GM10248 (cell line): ENCODE results near the gene PRRX2.
"Not testable (repeated sequence)": the region's sequence is repeated elsewhere in the genome, so short reads cannot be mapped to it uniquely, and the experiment has no call there.

Experiments used
- CTCF ChIA-PET: fragments of 300-600 bp; sonication (Branson Sonifier 250); formaldehyde crosslinking; extraction: SDS; loops from one replicate; lab custom pipeline; 2021; ENCODE audit warnings: antibody characterized with exemption; lab: Yijun Ruan, JAX
- POLR2A ChIA-PET: fragments of 350-650 bp; sonication (Branson Sonifier 250); formaldehyde crosslinking; extraction: SDS; loops from one replicate; lab custom pipeline; 2020; ENCODE audit warnings: antibody characterized with exemption; lab: Yijun Ruan, JAX
- DNase-seq: peaks from one replicate; pipeline ENCODE4 v3.0.0; 2012; ENCODE audit errors: extremely low spot score
- CTCF ChIP-seq: IDR thresholded peaks from 2 replicates; pipeline ENCODE4 v1.5.1; 2012; ENCODE audit warnings: mild to moderate bottlenecking, low read depth; ENCODE audit errors: extremely low read depth, missing control alignments, control extremely low read depth

The PRRX2 gene

GRCh38 chr9:129630967-129631673 is 34.3 kb upstream of the PRRX2 start:
- no peak for TF ChIP-seq CTCF
- POLR2A ChIA-PET: no interaction called here
- no peak for DNase-seq
- CTCF ChIA-PET: interaction anchor here (0.8 to 4.3 kb wide), 5 partner anchors 11 to 487 kb away, joined by 3 to 29 read pairs (median 3); partner anchors contain the start of genes ASB6 and C9orf50

DNA sequence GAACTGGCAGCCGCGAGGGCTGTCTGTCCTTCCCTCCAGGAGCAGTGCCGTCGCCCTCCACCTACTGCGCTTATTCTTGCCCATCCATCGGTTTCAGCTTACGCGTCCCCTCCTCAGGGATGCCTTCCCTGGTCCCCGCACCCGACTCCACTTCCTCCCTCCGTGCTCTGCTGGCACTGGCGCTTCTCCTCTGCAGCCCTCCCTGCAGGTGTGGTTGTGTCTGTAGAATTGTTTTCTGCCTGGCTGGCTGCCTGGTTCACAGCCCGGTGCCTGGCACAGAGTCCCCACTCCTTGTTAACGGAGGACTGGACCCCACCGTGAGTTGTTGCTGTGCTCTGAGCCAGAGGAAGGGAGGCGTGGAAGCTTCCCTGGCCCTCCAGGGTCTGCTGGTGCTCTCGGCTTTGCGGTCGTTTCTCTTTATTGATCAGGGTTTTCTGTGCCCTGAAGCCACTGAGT is 33.7 kb upstream of the PRRX2 start:
- ChIA-PET POLR2A (no interaction called here), CTCF (interaction anchor here (4.3 kb wide), 1 partner anchor 10 kb away, joined by 29 read pairs; the partner anchor contains the start of gene ASB6)
- no peak for TF ChIP-seq CTCF
- DNase-seq: no peak

DNA sequence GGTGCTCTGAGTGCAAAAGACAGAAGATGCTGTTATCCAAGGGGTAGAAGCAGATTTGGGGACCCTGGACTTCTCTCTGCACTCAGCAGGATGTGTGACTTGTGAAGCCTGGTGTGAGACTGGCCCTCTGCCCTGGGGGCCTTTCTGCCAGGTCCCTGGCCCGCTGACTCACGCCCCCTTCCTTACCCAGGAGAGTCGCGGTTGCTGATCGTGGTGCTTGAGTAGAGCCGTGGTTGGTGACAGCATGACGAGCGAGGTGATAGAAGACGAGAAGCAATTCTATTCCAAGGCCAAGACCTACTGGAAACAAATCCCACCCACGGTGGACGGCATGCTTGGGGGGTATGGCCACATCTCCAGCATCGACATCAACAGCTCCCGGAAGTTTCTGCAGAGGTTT is 33.0 kb upstream of the PRRX2 start:
- ChIA-PET CTCF (interaction anchor here (4.3 kb wide), 1 partner anchor 9 kb away, joined by 29 read pairs; the partner anchor contains the start of gene ASB6), POLR2A (no interaction called here)
- TF ChIP-seq CTCF: no peak
- DNase-seq: no peak

- DNase-seq: no peak
- POLR2A ChIA-PET: interaction anchor here (0.6 kb wide), 1 partner anchor 470 kb away, joined by 3 read pairs; no protein-coding TSS in a partner anchor
- CTCF ChIA-PET: interaction anchor here (2.4 kb wide), 1 partner anchor 9 kb away, joined by 15 read pairs; no protein-coding TSS in a partner anchor
- no peak for TF ChIP-seq CTCF
These were observed 32.2 kb upstream of the PRRX2 start for GRCh38 chr9:129633207-129633606.

DNA sequence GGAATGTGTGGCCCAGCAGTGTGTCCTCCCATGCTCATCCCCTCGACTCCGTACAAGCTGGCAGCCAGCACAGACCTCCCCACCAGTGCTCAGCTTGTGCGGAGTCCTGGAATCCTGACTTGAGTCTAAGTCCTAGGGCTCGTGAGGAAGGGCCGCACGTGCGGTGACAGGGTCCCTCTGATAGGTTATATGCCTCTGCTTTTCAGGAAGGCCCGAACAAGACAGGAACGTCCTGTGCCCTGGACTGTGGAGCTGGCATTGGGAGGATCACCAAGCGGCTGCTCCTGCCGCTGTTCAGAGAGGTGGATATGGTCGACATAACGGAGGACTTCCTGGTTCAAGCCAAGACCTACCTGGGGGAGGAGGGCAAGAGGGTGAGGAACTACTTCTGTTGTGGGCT is 31.6 kb upstream of the PRRX2 start:
- CTCF ChIA-PET: interaction anchor here (2.4 kb wide), 1 partner anchor 9 kb away, joined by 15 read pairs; no protein-coding TSS in a partner anchor
- POLR2A ChIA-PET: interaction anchor here (0.6 kb wide), 1 partner anchor 471 kb away, joined by 3 read pairs; no protein-coding TSS in a partner anchor
- TF ChIP-seq CTCF: no peak
- DNase-seq: no peak

DNA sequence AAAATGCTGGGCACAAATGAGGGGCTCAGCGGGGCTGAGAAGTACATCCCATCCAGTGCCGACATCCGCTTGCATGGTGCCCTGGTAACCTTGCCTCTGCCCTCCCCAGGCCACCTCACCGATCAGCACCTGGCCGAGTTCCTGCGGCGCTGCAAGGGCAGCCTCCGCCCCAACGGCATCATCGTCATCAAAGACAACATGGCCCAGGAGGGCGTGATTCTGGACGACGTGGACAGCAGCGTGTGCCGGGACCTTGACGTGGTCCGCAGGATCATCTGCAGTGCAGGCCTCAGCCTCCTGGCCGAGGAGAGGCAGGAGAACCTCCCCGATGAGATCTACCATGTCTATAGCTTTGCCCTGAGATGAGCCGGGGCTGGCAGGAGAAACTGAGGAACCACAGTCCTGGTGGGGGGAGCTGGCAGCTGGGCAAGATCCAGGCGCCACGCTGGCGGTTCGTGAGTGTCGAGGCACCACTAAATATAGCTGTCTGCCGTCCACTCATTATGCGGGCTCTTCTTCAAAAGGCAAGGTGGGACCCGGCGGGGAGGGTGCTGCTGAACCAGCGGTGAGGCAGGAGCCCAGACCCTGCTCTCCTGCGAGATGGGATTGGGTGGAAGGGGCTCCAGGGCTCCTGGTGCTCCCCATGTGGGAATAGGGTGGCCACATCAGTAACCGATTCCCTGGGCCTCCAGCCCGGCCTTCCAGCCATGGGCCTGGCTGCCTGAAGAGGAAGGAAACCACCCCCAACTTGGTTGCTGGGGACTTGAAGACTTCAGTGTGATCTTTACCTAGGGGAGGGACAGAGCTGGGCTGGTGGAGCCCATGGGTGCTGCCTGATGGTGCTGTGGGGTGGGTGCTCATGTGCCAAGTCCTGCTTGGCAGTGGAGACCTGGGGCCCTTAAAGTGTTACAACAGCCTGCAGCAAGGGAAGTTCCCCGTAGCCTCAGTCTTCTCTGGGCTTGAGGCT is 30.1 kb upstream of the PRRX2 start:
- DNase-seq: no peak
- ChIA-PET POLR2A (no interaction called here), CTCF (interaction anchor here (1.1 to 9.9 kb wide), 4 partner anchors 11 to 25 kb away, joined by 3 to 68 read pairs (median 9); partner anchors contain the start of gene NTMT1)
- no peak for TF ChIP-seq CTCF

DNA sequence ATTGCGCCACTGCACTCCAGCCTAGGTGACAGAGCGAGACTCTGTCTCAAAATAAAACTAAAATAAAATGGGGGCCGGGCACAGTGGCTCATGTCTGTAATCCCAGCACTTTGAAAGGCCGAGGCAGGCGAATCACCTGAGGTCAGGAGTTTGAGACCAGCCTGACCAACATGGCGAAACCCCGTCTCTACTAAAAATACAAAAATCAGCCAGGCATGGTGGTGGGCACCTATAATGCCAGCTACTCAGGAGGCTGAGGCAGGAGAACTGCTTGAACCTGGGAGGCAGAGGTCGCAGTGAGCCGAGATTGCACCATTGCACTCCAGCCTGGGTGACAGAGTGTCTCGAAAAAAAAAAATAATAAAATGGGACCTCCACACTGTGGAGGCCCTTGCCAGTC is 29.1 kb upstream of the PRRX2 start:
- not testable (repeated sequence) for DNase-seq
- ChIA-PET CTCF (interaction anchor here (1.2 to 9.9 kb wide), 2 partner anchors 12 to 16 kb away, joined by 3 to 68 read pairs; partner anchors contain the start of gene NTMT1), POLR2A (interaction anchor here (0.5 kb wide), 1 partner anchor 109 kb away, joined by 5 read pairs; no protein-coding TSS in a partner anchor)
